HepG2 (cell line): ENCODE results near the gene CX3CR1. TPM values are rescaled to one million over a fixed set of nuclear protein-coding genes. Genes with fewer than 3 reads are reported as not detected.

Experiments
- AHR ChIP-seq: IDR thresholded peaks from 2 replicates; pipeline ENCODE4 v1.6.1; 2018; ENCODE audit warnings: missing genetic modification reagents, missing compliant biosample characterization
- BCL6 ChIP-seq: IDR thresholded peaks from 2 replicates; pipeline ENCODE4 v1.6.1; 2016; ENCODE audit warnings: missing genetic modification reagents, missing compliant biosample characterization
- FOXO4 ChIP-seq: sonication (generic); formaldehyde crosslinking; conservative IDR thresholded peaks from 2 replicates; pipeline ENCODE4 v1.8.1; 2023; ENCODE audit warnings: missing genetic modification reagents
- GABPB1 ChIP-seq: IDR thresholded peaks from 2 replicates; pipeline ENCODE4 v1.6.1; 2016; ENCODE audit warnings: mild to moderate bottlenecking, missing genetic modification reagents, moderate library complexity, missing compliant biosample characterization
- GATAD2A ChIP-seq: IDR thresholded peaks from 2 replicates; pipeline ENCODE4 v1.6.1; 2016
- GPN1 ChIP-seq: sonication (generic); formaldehyde crosslinking; IDR thresholded peaks from 2 replicates; pipeline ENCODE4 v1.5.1; 2020; ENCODE audit warnings: missing genetic modification reagents, borderline replicate concordance
- HIVEP1 ChIP-seq: sonication (generic); formaldehyde crosslinking; IDR thresholded peaks from 2 replicates; pipeline ENCODE4 v1.4.0; 2020; ENCODE audit warnings: mild to moderate bottlenecking, missing genetic modification reagents
- KDM3A ChIP-seq: IDR thresholded peaks from 2 replicates; pipeline ENCODE4 v1.6.1; 2018; ENCODE audit warnings: low read depth, missing compliant biosample characterization
- LCORL ChIP-seq, 2 experiments: fragments of 450-650 bp in 1 of 2; sonication (generic) in 1 of 2; formaldehyde crosslinking in 1 of 2; IDR thresholded peaks; 2 replicates each; pipeline versions ENCODE4 v1.5.0 to v1.6.1; 2017 to 2020; ENCODE audit warnings: antibody characterized with exemption in 1 of 2, missing genetic modification reagents in 1 of 2
- MIER2 ChIP-seq: IDR thresholded peaks from 2 replicates; pipeline ENCODE4 v1.6.1; 2016; ENCODE audit warnings: missing biosample characterization, missing genetic modification reagents
- MXI1 ChIP-seq: IDR thresholded peaks from 3 replicates; pipeline ENCODE4 v1.6.1; 2012; ENCODE audit warnings: low read depth, low read length, inconsistent platforms, borderline replicate concordance
- NR2F6 ChIP-seq, 2 experiments: IDR thresholded peaks; 2 replicates each; pipeline ENCODE4 v1.6.1; 2016; ENCODE audit warnings: antibody characterized with exemption in 1 of 2, mild to moderate bottlenecking in 1 of 2
- SALL1 ChIP-seq: sonication (generic); formaldehyde crosslinking; IDR thresholded peaks from 2 replicates; pipeline ENCODE4 v1.8.0; 2022; ENCODE audit warnings: mild to moderate bottlenecking, missing genetic modification reagents
- STAG1 ChIP-seq: sonication (generic); formaldehyde crosslinking; IDR thresholded peaks from 2 replicates; pipeline ENCODE4 v1.4.0; 2020; ENCODE audit warnings: missing genetic modification reagents
- ZNF350 ChIP-seq: sonication (generic); formaldehyde crosslinking; IDR thresholded peaks from 2 replicates; pipeline ENCODE4 v1.4.0; 2020; ENCODE audit warnings: mild to moderate bottlenecking, low read depth, missing genetic modification reagents, borderline replicate concordance
- ZNF44 ChIP-seq: sonication (generic); formaldehyde crosslinking; IDR thresholded peaks from 2 replicates; pipeline ENCODE4 v1.5.1; 2020; ENCODE audit warnings: mild to moderate bottlenecking, missing genetic modification reagents
- ZNF607 ChIP-seq: sonication (generic); formaldehyde crosslinking; IDR thresholded peaks from 2 replicates; pipeline ENCODE4 v1.5.1; 2020; ENCODE audit warnings: missing genetic modification reagents, mild to moderate bottlenecking, borderline replicate concordance
- polyA plus RNA-seq, 8 experiments: library from polyadenylated mRNA; depleted of rRNA in 3 of 8; stranded (reverse) in 7 of 8; unstranded in 1 of 8; fragments of >200 nt; fragmentation: Illumina TruSeq in 4 of 8; extraction: Trizol in 4 of 8; gene quantifications; 2 replicates each; pipeline versions ENCODE4 v1.2.1 to v1.2.3, GENCODE V29; 2011 to 2016; ENCODE audit warnings: low read depth in 4 of 8, missing spikeins in 1 of 8, mixed read lengths in 1 of 8; ENCODE audit not compliant: insufficient read depth in 1 of 8
- total RNA-seq, 5 experiments: library from RNA; depleted of rRNA; stranded (reverse); fragments of >200 nt; fragmentation: Illumina TruSeq; extraction: Trizol; gene quantifications; 2 replicates each; pipeline ENCODE4 v1.2.3, GENCODE V29; 2016; ENCODE audit warnings: low read depth in 1 of 5
- TF ChIP-seq, protein P1 (sequence below): sonication (generic); formaldehyde crosslinking; IDR thresholded peaks from 2 replicates; pipeline ENCODE4 v1.5.1; 2020; ENCODE audit warnings: mild to moderate bottlenecking, moderate library complexity, missing genetic modification reagents
- TF ChIP-seq, protein P2 (sequence below): sonication (generic); formaldehyde crosslinking; IDR thresholded peaks from 2 replicates; pipeline ENCODE4 v1.4.0; 2020; ENCODE audit warnings: missing genetic modification reagents, borderline replicate concordance

The CX3CR1 gene
- total and polyA plus RNA-seq, 2 of the 13 experiments (the other 11 are each of a cell fraction or from before 2014, with no cell fraction given), result not detected

GRCh38 chr3:39288300-39288808, 8.5 kb upstream of the CX3CR1 start (continued):
- TF ChIP-seq FOXO4 (CRISPR knock-in tag), result no peak
- peak; percentile 74 for TF ChIP-seq ZNF350 (CRISPR knock-in tag)
- TF ChIP-seq ZNF607 (CRISPR knock-in tag), result peak; percentile 34; the same call in 1 of the 2 replicates
- TF ChIP-seq BCL6 (CRISPR knock-in tag), result no peak
- TF ChIP-seq STAG1 (CRISPR knock-in tag), result peak; percentile 98
- TF ChIP-seq GATAD2A, result peak; percentile 52; the same call in 1 of the 2 replicates
- no peak for TF ChIP-seq GPN1 (CRISPR knock-in tag)
- TF ChIP-seq NR2F6 (IDR thresholded peaks at IDR 0.05), result no peak
- peak; percentile 34; the same call in 1 of the 2 replicates for TF ChIP-seq NR2F6 (CRISPR knock-in tag; IDR thresholded peaks at IDR 0.05)
- TF ChIP-seq SALL1 (CRISPR knock-in tag), result peak; percentile 59
- TF ChIP-seq HIVEP1 (CRISPR knock-in tag), result no peak
- 0 out of 2 replicates have a peak, but pooled peaks have one; percentile 47 for TF ChIP-seq AHR (CRISPR knock-in tag)
- TF ChIP-seq, protein P1, sequence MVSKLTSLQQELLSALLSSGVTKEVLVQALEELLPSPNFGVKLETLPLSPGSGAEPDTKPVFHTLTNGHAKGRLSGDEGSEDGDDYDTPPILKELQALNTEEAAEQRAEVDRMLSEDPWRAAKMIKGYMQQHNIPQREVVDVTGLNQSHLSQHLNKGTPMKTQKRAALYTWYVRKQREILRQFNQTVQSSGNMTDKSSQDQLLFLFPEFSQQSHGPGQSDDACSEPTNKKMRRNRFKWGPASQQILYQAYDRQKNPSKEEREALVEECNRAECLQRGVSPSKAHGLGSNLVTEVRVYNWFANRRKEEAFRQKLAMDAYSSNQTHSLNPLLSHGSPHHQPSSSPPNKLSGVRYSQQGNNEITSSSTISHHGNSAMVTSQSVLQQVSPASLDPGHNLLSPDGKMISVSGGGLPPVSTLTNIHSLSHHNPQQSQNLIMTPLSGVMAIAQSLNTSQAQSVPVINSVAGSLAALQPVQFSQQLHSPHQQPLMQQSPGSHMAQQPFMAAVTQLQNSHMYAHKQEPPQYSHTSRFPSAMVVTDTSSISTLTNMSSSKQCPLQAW (CRISPR knock-in tag), result peak; percentile 83; the same call in 1 of the 2 replicates
- TF ChIP-seq LCORL (IDR thresholded peaks at IDR 0.05), result no peak
- TF ChIP-seq LCORL (CRISPR knock-in tag; IDR thresholded peaks at IDR 0.05), result peak; percentile 20; the same call in 1 of the 2 replicates
- TF ChIP-seq ZNF44 (CRISPR knock-in tag), result no peak
- peak; percentile 37; the same call in 1 of the 2 replicates for TF ChIP-seq GABPB1 (CRISPR knock-in tag)
- TF ChIP-seq KDM3A, result 0 out of 2 replicates have a peak, but pooled peaks have one; percentile 71
- TF ChIP-seq MIER2, result 0 out of 2 replicates have a peak, but pooled peaks have one; percentile 51
- TF ChIP-seq, protein P2, sequence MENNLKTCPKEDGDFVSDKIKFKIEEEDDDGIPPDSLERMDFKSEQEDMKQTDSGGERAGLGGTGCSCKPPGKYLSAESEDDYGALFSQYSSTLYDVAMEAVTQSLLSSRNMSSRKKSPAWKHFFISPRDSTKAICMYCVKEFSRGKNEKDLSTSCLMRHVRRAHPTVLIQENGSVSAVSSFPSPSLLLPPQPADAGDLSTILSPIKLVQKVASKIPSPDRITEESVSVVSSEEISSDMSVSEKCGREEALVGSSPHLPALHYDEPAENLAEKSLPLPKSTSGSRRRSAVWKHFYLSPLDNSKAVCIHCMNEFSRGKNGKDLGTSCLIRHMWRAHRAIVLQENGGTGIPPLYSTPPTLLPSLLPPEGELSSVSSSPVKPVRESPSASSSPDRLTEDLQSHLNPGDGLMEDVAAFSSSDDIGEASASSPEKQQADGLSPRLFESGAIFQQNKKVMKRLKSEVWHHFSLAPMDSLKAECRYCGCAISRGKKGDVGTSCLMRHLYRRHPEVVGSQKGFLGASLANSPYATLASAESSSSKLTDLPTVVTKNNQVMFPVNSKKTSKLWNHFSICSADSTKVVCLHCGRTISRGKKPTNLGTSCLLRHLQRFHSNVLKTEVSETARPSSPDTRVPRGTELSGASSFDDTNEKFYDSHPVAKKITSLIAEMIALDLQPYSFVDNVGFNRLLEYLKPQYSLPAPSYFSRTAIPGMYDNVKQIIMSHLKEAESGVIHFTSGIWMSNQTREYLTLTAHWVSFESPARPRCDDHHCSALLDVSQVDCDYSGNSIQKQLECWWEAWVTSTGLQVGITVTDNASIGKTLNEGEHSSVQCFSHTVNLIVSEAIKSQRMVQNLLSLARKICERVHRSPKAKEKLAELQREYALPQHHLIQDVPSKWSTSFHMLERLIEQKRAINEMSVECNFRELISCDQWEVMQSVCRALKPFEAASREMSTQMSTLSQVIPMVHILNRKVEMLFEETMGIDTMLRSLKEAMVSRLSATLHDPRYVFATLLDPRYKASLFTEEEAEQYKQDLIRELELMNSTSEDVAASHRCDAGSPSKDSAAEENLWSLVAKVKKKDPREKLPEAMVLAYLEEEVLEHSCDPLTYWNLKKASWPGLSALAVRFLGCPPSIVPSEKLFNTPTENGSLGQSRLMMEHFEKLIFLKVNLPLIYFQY (CRISPR knock-in tag), result peak; percentile 45; the same call in 1 of the 2 replicates
- peak; percentile 40; the same call in 1 of the 3 replicates for TF ChIP-seq MXI1
